ENCODE results near the gene TAF13. TPM values are rescaled to one million over a fixed set of nuclear protein-coding genes. Genes with fewer than 3 reads are reported as not detected.

The TAF13 gene
- total RNA-seq, 1 experiment from 2014 or later = 27.3 TPM

DNA sequence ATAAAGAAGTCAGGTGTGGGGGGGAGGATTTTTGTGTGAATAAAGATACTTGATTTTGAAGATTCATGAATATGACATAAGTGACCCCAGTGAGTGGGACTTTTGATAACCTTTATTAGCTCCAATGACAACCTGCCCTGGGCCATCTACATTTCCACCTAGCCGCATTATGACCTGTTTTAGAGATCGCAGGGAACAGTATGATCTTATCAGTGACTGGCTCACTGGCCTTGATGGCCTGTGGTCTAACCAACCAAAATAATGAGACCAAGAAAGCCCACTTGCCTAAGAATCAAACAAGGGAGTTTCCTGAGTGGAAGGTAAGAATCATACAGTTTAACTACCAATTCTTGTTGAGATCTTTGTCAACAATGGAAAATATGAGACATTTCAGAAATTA lies 39.9 kb upstream of the TAF13 start:
- TF ChIP-seq ZNF274 (IDR thresholded peaks at IDR 0.05; ENCODE audit: low read depth, low read length) (no peak), SIN3A (IDR thresholded peaks at IDR 0.05; ENCODE audit: low read depth) (no peak), SRF (IDR thresholded peaks at IDR 0.05; ENCODE audit: low read depth) (no peak), POLR2A (IDR thresholded peaks at IDR 0.05; ENCODE audit: borderline replicate concordance, extremely low read depth, insufficient read depth, insufficient read length) (no peak), FOSL1 (IDR thresholded peaks at IDR 0.05; ENCODE audit: low read depth) (no peak), EZH2 (IDR thresholded peaks at IDR 0.05) (no peak), ZFX (IDR thresholded peaks at IDR 0.05) (no peak), YY1 (IDR thresholded peaks at IDR 0.05; ENCODE audit: extremely low read depth, insufficient replicate concordance, low read depth, low read length) (no peak), RAD21 (IDR thresholded peaks at IDR 0.05; ENCODE audit: low read depth) (no peak), ELF1 (IDR thresholded peaks at IDR 0.05; ENCODE audit: borderline replicate concordance, low read depth) (no peak), CBX3 (IDR thresholded peaks at IDR 0.05; ENCODE audit: low read depth) (no peak), JUND (IDR thresholded peaks at IDR 0.05) (no peak), EGR1 (IDR thresholded peaks at IDR 0.05; ENCODE audit: low read depth) (no peak), POLR2AphosphoS5 (IDR thresholded peaks at IDR 0.05; ENCODE audit: low read depth, low read length) (no peak), SP1 (IDR thresholded peaks at IDR 0.05; ENCODE audit: low read depth) (no peak), CEBPB (IDR thresholded peaks at IDR 0.05; ENCODE audit: low read depth) (no peak)
- TF ChIP-seq, protein P1, sequence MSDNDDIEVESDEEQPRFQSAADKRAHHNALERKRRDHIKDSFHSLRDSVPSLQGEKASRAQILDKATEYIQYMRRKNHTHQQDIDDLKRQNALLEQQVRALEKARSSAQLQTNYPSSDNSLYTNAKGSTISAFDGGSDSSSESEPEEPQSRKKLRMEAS (IDR thresholded peaks at IDR 0.05) = no peak
- TF ChIP-seq, protein P2, sequence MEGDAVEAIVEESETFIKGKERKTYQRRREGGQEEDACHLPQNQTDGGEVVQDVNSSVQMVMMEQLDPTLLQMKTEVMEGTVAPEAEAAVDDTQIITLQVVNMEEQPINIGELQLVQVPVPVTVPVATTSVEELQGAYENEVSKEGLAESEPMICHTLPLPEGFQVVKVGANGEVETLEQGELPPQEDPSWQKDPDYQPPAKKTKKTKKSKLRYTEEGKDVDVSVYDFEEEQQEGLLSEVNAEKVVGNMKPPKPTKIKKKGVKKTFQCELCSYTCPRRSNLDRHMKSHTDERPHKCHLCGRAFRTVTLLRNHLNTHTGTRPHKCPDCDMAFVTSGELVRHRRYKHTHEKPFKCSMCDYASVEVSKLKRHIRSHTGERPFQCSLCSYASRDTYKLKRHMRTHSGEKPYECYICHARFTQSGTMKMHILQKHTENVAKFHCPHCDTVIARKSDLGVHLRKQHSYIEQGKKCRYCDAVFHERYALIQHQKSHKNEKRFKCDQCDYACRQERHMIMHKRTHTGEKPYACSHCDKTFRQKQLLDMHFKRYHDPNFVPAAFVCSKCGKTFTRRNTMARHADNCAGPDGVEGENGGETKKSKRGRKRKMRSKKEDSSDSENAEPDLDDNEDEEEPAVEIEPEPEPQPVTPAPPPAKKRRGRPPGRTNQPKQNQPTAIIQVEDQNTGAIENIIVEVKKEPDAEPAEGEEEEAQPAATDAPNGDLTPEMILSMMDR (IDR thresholded peaks at IDR 0.05 in 2 of 3, conservative IDR thresholded peaks at IDR 0.05 in 1 of 3; ENCODE audit: borderline replicate concordance in 1 of 3, insufficient read depth in 1 of 3, low read depth in 2 of 3, low read length in 2 of 3) = no peak
- TF ChIP-seq, protein P3, sequence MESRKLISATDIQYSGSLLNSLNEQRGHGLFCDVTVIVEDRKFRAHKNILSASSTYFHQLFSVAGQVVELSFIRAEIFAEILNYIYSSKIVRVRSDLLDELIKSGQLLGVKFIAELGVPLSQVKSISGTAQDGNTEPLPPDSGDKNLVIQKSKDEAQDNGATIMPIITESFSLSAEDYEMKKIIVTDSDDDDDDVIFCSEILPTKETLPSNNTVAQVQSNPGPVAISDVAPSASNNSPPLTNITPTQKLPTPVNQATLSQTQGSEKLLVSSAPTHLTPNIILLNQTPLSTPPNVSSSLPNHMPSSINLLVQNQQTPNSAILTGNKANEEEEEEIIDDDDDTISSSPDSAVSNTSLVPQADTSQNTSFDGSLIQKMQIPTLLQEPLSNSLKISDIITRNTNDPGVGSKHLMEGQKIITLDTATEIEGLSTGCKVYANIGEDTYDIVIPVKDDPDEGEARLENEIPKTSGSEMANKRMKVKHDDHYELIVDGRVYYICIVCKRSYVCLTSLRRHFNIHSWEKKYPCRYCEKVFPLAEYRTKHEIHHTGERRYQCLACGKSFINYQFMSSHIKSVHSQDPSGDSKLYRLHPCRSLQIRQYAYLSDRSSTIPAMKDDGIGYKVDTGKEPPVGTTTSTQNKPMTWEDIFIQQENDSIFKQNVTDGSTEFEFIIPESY (IDR thresholded peaks at IDR 0.05; ENCODE audit: extremely low read depth, insufficient replicate concordance, low read length) = no peak
- no peak overlapping the region for H3K4me2 ChIP-seq (ENCODE audit: low read length)
- H3K27me3 ChIP-seq (ENCODE audit: insufficient read depth, low read length) = no peaks in the 10 kb centered on the region
- POLR2A ChIA-PET = no interaction called here
- H3K9ac ChIP-seq (ENCODE audit: low read length) = no peak overlapping the region
- no peaks in the 10 kb centered on the region for H3K9me2 ChIP-seq (ENCODE audit: insufficient read depth)
- H3K9me3 ChIP-seq (ENCODE audit: control insufficient read depth in 1 of 2, insufficient read depth in 1 of 2, low read depth in 1 of 2, low read length in 2 of 2) = no peaks in the 10 kb centered on the region
- no peak overlapping the region for H2AFZ ChIP-seq (ENCODE audit: low read depth, low read length, poor library complexity, severe bottlenecking)
- no peaks in the 10 kb centered on the region for H3K79me2 ChIP-seq (ENCODE audit: insufficient read depth, low read length)
- CTCF ChIA-PET = interaction anchor here (1.8 kb wide), 1 partner anchor 15 kb away, joined by 4 read pairs; no protein-coding TSS in a partner anchor
- H3K4me3 ChIP-seq (replicated peaks in 1 of 2; ENCODE audit: low read depth in 1 of 2, low read length in 2 of 2) = no peak overlapping the region
- no peak overlapping the region for H3K27ac ChIP-seq (ENCODE audit: low read depth, low read length)
- DNase-seq (ENCODE audit: low read depth, low spot score) (no peak), ATAC-seq (no peak)
- intact Hi-C loops (cut with micrococcal nuclease) = no loop called here
- RAD21 ChIA-PET (ENCODE audit: low non-redundant PET in 1 of 2, low total read pairs in 2 of 2, uncharacterized antibody in 2 of 2, unreplicated experiment in 2 of 2) = no interaction called here
- peaks cover 3 to 11% of the 10 kb centered on the region in 2 experiments; a peak in 3 of 4 replicates for H3K4me1 ChIP-seq (ENCODE audit: control insufficient read depth in 1 of 2, insufficient read depth in 2 of 2, low read length in 2 of 2)
- no TSS peak for BruUV-seq (replicated peaks)
- no peaks in the 10 kb centered on the region for H3K36me3 ChIP-seq (ENCODE audit: control insufficient read depth in 1 of 2, insufficient read depth in 2 of 2, low read length in 2 of 2)
- no peaks in the 10 kb centered on the region for H4K20me1 ChIP-seq (ENCODE audit: insufficient read depth)
